K562 (cell line): Measurements from ENCODE around the gene ADAR. TPM values are rescaled to one million over a fixed set of nuclear protein-coding genes. Genes with fewer than 3 reads are reported as not detected.

Experiments used
- CBX2 ChIP-seq: fragments of 200-600 bp; sonication (generic); IDR thresholded peaks from one replicate; pipeline ENCODE4 v1.6.1; 2012; ENCODE audit warnings: mild to moderate bottlenecking, low read length, inconsistent platforms; ENCODE audit not compliant: insufficient read depth, poor library complexity, severe bottlenecking
- CGGBP1 ChIP-seq: fragments of 250-450 bp; sonication (Bioruptor Pico); IDR thresholded peaks from 2 replicates; pipeline ENCODE4 v1.9.0; 2021; ENCODE audit warnings: mild to moderate bottlenecking
- FOS ChIP-seq: IDR thresholded peaks from 3 replicates; pipeline ENCODE4 v1.6.1; 2011; ENCODE audit not compliant: insufficient read length; ENCODE audit errors: extremely low read depth
- MCM7 ChIP-seq, 2 experiments: fragments of 450-650 bp; IDR thresholded peaks; 2 replicates each; pipeline ENCODE4 v1.6.1; 2016 to 2018
- MIER1 ChIP-seq: fragments of 450-650 bp; IDR thresholded peaks from 2 replicates; pipeline ENCODE4 v1.6.1; 2016; ENCODE audit warnings: antibody characterized with exemption, mild to moderate bottlenecking, low read depth
- PHF8 ChIP-seq: fragments of 200-600 bp; sonication (generic); IDR thresholded peaks from 2 replicates; pipeline ENCODE4 v1.6.1; 2012; ENCODE audit warnings: mixed run types, mild to moderate bottlenecking, inconsistent platforms, low read length, moderate library complexity, borderline replicate concordance
- RBM25 ChIP-seq: fragments of 200-400 bp; formaldehyde crosslinking; IDR thresholded peaks from 2 replicates; pipeline ENCODE4 v1.6.1; 2018; ENCODE audit warnings: low read length, low read depth, moderate library complexity; ENCODE audit not compliant: severe bottlenecking
- SAFB2 ChIP-seq: fragments of 200-400 bp; formaldehyde crosslinking; IDR thresholded peaks from 2 replicates; pipeline ENCODE4 v1.6.1; 2018; ENCODE audit warnings: borderline replicate concordance, low read length, low read depth, moderate library complexity; ENCODE audit not compliant: severe bottlenecking
- STAT5A ChIP-seq: IDR thresholded peaks from 2 replicates; pipeline ENCODE4 v1.6.1; 2012; ENCODE audit warnings: low read length, inconsistent platforms, borderline replicate concordance
- TAF15 ChIP-seq: fragments of 200-400 bp; formaldehyde crosslinking; IDR thresholded peaks from 2 replicates; pipeline ENCODE4 v1.6.1; 2017; ENCODE audit warnings: mild to moderate bottlenecking, low read depth, low read length, moderate library complexity
- ZNF668 ChIP-seq: fragments of 250-450 bp; sonication (Bioruptor Pico); IDR thresholded peaks from 2 replicates; pipeline ENCODE4 v1.8.0; 2022; ENCODE audit warnings: mild to moderate bottlenecking, inconsistent platforms
- polyA plus RNA-seq, 8 experiments: library from polyadenylated mRNA; depleted of rRNA in 4 of 8; stranded (reverse) in 5 of 8; unstranded in 3 of 8; fragments of >200 nt; fragmentation: Nextera tagmentation in 2 of 8; fragmentation: Illumina TruSeq in 1 of 8; extraction: Ambion mirVana in 2 of 8; extraction: Trizol in 1 of 8; gene quantifications; 2 replicates each; pipeline versions ENCODE4 v1.2.1 to v1.2.3, GENCODE V29; 2011 to 2014; ENCODE audit warnings: inconsistent platforms in 1 of 8, missing spikeins in 1 of 8
- total RNA-seq, 7 experiments: library from RNA; depleted of rRNA in 6 of 7; stranded (reverse); fragments of >200 nt in 6 of 7; fragmentation: Illumina TruSeq in 2 of 7; extraction: Trizol in 2 of 7; gene quantifications; 2 replicates each; pipeline versions ENCODE4 v1.2.1 to v1.2.3, GENCODE V29; 2011 to 2021; ENCODE audit warnings: low replicate concordance in 1 of 7
- TF ChIP-seq, protein P1 (sequence below), 2 experiments: fragments of 450-650 bp in 1 of 2; IDR thresholded peaks; 2 replicates each; pipeline ENCODE4 v1.6.1; 2011 to 2017; ENCODE audit warnings: low read depth in 2 of 2, antibody characterized with exemption in 1 of 2, borderline replicate concordance in 1 of 2, low read length in 1 of 2, mild to moderate bottlenecking in 1 of 2, mixed read lengths in 1 of 2; ENCODE audit not compliant: control insufficient read depth in 1 of 2
- TF ChIP-seq, protein P2 (sequence below): sonication (generic); formaldehyde crosslinking; IDR thresholded peaks from 2 replicates; pipeline ENCODE4 v1.8.1; 2023; ENCODE audit warnings: missing genetic modification reagents, mild to moderate bottlenecking, borderline replicate concordance
- TF ChIP-seq, protein P3 (sequence below), 2 experiments: IDR thresholded peaks in 1 of 2; conservative IDR thresholded peaks in 1 of 2; 2 replicates each; pipeline ENCODE4 v1.6.1; 2016; ENCODE audit warnings: low read depth in 2 of 2, mild to moderate bottlenecking in 1 of 2, missing compliant biosample characterization in 1 of 2, missing genetic modification characterization in 1 of 2, moderate library complexity in 1 of 2

ADAR gene
- total and polyA plus RNA-seq, 9 of the 15 experiments (the other 6 are each of a cell fraction or from before 2014, with no cell fraction given): 30.1 to 123 (median 60.2) TPM

GRCh38 chr1:154627257-154628120 lies 19.5 kb upstream of the ADAR start (continued):
- TF ChIP-seq, protein P1, sequence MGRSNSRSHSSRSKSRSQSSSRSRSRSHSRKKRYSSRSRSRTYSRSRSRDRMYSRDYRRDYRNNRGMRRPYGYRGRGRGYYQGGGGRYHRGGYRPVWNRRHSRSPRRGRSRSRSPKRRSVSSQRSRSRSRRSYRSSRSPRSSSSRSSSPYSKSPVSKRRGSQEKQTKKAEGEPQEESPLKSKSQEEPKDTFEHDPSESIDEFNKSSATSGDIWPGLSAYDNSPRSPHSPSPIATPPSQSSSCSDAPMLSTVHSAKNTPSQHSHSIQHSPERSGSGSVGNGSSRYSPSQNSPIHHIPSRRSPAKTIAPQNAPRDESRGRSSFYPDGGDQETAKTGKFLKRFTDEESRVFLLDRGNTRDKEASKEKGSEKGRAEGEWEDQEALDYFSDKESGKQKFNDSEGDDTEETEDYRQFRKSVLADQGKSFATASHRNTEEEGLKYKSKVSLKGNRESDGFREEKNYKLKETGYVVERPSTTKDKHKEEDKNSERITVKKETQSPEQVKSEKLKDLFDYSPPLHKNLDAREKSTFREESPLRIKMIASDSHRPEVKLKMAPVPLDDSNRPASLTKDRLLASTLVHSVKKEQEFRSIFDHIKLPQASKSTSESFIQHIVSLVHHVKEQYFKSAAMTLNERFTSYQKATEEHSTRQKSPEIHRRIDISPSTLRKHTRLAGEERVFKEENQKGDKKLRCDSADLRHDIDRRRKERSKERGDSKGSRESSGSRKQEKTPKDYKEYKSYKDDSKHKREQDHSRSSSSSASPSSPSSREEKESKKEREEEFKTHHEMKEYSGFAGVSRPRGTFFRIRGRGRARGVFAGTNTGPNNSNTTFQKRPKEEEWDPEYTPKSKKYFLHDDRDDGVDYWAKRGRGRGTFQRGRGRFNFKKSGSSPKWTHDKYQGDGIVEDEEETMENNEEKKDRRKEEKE (IDR thresholded peaks at IDR 0.05; ENCODE audit: borderline replicate concordance in 1 of 2, control insufficient read depth in 1 of 2, low read depth in 2 of 2, low read length in 1 of 2): no peak
- TF ChIP-seq RBM25 (no peak), CGGBP1 (CRISPR knock-in tag) (no peak), ZNF668 (CRISPR knock-in tag) (no peak), MCM7 (IDR thresholded peaks at IDR 0.05) (no peak), STAT5A (no peak), MIER1 (no peak), PHF8 (peak; percentile 84), SAFB2 (no peak), TAF15 (no peak), FOS (no peak), CBX2 (no peak)
- TF ChIP-seq, protein P2, sequence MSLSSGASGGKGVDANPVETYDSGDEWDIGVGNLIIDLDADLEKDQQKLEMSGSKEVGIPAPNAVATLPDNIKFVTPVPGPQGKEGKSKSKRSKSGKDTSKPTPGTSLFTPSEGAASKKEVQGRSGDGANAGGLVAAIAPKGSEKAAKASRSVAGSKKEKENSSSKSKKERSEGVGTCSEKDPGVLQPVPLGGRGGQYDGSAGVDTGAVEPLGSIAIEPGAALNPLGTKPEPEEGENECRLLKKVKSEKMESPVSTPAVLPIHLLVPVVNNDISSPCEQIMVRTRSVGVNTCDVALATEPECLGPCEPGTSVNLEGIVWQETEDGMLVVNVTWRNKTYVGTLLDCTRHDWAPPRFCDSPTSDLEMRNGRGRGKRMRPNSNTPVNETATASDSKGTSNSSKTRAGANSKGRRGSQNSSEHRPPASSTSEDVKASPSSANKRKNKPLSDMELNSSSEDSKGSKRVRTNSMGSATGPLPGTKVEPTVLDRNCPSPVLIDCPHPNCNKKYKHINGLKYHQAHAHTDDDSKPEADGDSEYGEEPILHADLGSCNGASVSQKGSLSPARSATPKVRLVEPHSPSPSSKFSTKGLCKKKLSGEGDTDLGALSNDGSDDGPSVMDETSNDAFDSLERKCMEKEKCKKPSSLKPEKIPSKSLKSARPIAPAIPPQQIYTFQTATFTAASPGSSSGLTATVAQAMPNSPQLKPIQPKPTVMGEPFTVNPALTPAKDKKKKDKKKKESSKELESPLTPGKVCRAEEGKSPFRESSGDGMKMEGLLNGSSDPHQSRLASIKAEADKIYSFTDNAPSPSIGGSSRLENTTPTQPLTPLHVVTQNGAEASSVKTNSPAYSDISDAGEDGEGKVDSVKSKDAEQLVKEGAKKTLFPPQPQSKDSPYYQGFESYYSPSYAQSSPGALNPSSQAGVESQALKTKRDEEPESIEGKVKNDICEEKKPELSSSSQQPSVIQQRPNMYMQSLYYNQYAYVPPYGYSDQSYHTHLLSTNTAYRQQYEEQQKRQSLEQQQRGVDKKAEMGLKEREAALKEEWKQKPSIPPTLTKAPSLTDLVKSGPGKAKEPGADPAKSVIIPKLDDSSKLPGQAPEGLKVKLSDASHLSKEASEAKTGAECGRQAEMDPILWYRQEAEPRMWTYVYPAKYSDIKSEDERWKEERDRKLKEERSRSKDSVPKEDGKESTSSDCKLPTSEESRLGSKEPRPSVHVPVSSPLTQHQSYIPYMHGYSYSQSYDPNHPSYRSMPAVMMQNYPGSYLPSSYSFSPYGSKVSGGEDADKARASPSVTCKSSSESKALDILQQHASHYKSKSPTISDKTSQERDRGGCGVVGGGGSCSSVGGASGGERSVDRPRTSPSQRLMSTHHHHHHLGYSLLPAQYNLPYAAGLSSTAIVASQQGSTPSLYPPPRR: no peak
- TF ChIP-seq, protein P3, sequence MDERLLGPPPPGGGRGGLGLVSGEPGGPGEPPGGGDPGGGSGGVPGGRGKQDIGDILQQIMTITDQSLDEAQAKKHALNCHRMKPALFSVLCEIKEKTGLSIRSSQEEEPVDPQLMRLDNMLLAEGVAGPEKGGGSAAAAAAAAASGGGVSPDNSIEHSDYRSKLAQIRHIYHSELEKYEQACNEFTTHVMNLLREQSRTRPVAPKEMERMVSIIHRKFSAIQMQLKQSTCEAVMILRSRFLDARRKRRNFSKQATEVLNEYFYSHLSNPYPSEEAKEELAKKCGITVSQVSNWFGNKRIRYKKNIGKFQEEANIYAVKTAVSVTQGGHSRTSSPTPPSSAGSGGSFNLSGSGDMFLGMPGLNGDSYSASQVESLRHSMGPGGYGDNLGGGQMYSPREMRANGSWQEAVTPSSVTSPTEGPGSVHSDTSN (CRISPR knock-in tag; IDR thresholded peaks at IDR 0.05; ENCODE audit: low read depth): no peak
- TF ChIP-seq, protein P3 (tag; conservative IDR thresholded peaks at IDR 0.05; ENCODE audit: low read depth): no peak
